ENCODE results near the gene FAM210B. TPM values are rescaled to one million over a fixed set of nuclear protein-coding genes. Genes with fewer than 3 reads are reported as not detected.

The FAM210B gene
- total RNA-seq, 1 experiment from 2014 or later: 23.9 TPM

- no peak for DNase-seq
- Histone ChIP-seq H3K27me3 (ENCODE audit: control insufficient read depth, insufficient read depth, low read length) (no peaks in the 10 kb centered on the region; the same call in 1 of the 2 replicates), H3K36me3 (replicated peaks; ENCODE audit: control insufficient read depth, insufficient read depth, low read length) (no peaks in the 10 kb centered on the region), H3K4me3 (ENCODE audit: insufficient read depth, low read depth, low read length) (no peak overlapping the region)
Observed at GRCh38 chr20:56414842-56415765, 56.3 kb downstream of the FAM210B start.

GRCh38 chr20:56417402-56417801 is 58.6 kb downstream of the FAM210B start:
- H3K27me3 ChIP-seq (ENCODE audit: control insufficient read depth, insufficient read depth, low read length): no peaks in the 10 kb centered on the region; the same call in 1 of the 2 replicates
- DNase-seq: no peak
- no peak overlapping the region for H3K4me3 ChIP-seq (ENCODE audit: insufficient read depth, low read depth, low read length)
- H3K36me3 ChIP-seq (replicated peaks; ENCODE audit: control insufficient read depth, insufficient read depth, low read length): no peaks in the 10 kb centered on the region

GRCh38 chr20:56417911-56418310 is 59.1 kb downstream of the FAM210B start:
- H3K27me3 ChIP-seq (ENCODE audit: control insufficient read depth, insufficient read depth, low read length): no peaks in the 10 kb centered on the region; the same call in 1 of the 2 replicates
- DNase-seq: no peak
- no peak overlapping the region for H3K4me3 ChIP-seq (ENCODE audit: insufficient read depth, low read depth, low read length)
- no peaks in the 10 kb centered on the region for H3K36me3 ChIP-seq (replicated peaks; ENCODE audit: control insufficient read depth, insufficient read depth, low read length)

Other genes with a start within 250 kb of the FAM210B start
- not detected in 2 replicates for gene MC3R, start 110.2 kb upstream of the FAM210B start, total RNA-seq (2014; rRNA removed; shearing (Covaris generic))
- gene AURKA, start 33.2 kb downstream of the FAM210B start, total RNA-seq (2014; rRNA removed; shearing (Covaris generic)): 158 and 160 TPM in 2 replicates
- 71.1 and 100 TPM in 2 replicates for gene CSTF1, start 33.7 kb downstream of the FAM210B start, total RNA-seq (2014; rRNA removed; shearing (Covaris generic))
- not detected in 2 replicates for gene CASS4, start 53.3 kb downstream of the FAM210B start, total RNA-seq (2014; rRNA removed; shearing (Covaris generic))
- 59.7 and 60.8 TPM in 2 replicates for gene RTF2, start 109.7 kb downstream of the FAM210B start, total RNA-seq (2014; rRNA removed; shearing (Covaris generic))
- 0.45 TPM in 1 of 2 replicates, not detected in the other for gene FAM209A, start 165.8 kb downstream of the FAM210B start, total RNA-seq (2014; rRNA removed; shearing (Covaris generic))
- 0.33 and 0.59 TPM in 2 replicates for gene FAM209B, start 174.3 kb downstream of the FAM210B start, total RNA-seq (2014; rRNA removed; shearing (Covaris generic))